ENCODE results near the gene ARHGAP20. TPM values are rescaled to one million over a fixed set of nuclear protein-coding genes. Genes with fewer than 3 reads are reported as not detected.

The ARHGAP20 gene
- total RNA-seq, 1 donor from 2014 or later = 1.0 TPM

GRCh38 chr11:110613197-110613918 lies 98.9 kb downstream of the ARHGAP20 start:
- ATAC-seq (no peak), DNase-seq (ENCODE audit: low spot score) (no peak)

GRCh38 chr11:110606415-110606814 lies 105.8 kb downstream of the ARHGAP20 start:
- DNase-seq (ENCODE audit: low spot score) = no peak
- ATAC-seq = no peak

- no peak for DNase-seq (ENCODE audit: low spot score)
- no peak for ATAC-seq
Observed at GRCh38 chr11:110601936-110602335, 110.3 kb downstream of the ARHGAP20 start.

- peak; percentile 61 for DNase-seq (ENCODE audit: low spot score)
- peak; percentile 96 for ATAC-seq
Observed at GRCh38 chr11:110600322-110600721, 111.9 kb downstream of the ARHGAP20 start.

- ATAC-seq (peak; percentile 45), DNase-seq (ENCODE audit: low spot score) (no peak)
Observed at GRCh38 chr11:110599207-110599606, 113.0 kb downstream of the ARHGAP20 start.

GRCh38 chr11:110598725-110599124 lies 113.5 kb downstream of the ARHGAP20 start:
- no peak for DNase-seq (ENCODE audit: low spot score)
- ATAC-seq = no peak

- DNase-seq (ENCODE audit: low spot score) (no peak), ATAC-seq (peak; percentile 33)
Observed at GRCh38 chr11:110587972-110588371, 124.3 kb downstream of the ARHGAP20 start.

GRCh38 chr11:110587129-110587528 lies 125.1 kb downstream of the ARHGAP20 start:
- DNase-seq (ENCODE audit: low spot score) = peak; percentile 62
- ATAC-seq = peak; percentile 92

- no peak for ATAC-seq
Observed at GRCh38 chr11:110584150-110584549, 128.1 kb downstream of the ARHGAP20 start.

GRCh38 chr11:110582728-110583432 lies 129.4 kb downstream of the ARHGAP20 start:
- DNase-seq (ENCODE audit: low spot score) (no peak), ATAC-seq (no peak)

More at GRCh38 chr11:110584150-110584549, 128.1 kb downstream of the ARHGAP20 start:
- no peak for DNase-seq (ENCODE audit: low spot score)

- no peak for DNase-seq (ENCODE audit: low spot score)
- ATAC-seq = no peak
Observed at GRCh38 chr11:110580571-110580970, 131.7 kb downstream of the ARHGAP20 start.

- DNase-seq (ENCODE audit: low spot score) = no peak
Observed at GRCh38 chr11:110573411-110573810, 138.8 kb downstream of the ARHGAP20 start.

GRCh38 chr11:110571081-110571720 lies 141.0 kb downstream of the ARHGAP20 start:
- ATAC-seq = no peak
- DNase-seq (ENCODE audit: low spot score) = no peak

More at GRCh38 chr11:110573411-110573810, 138.8 kb downstream of the ARHGAP20 start:
- no peak for ATAC-seq

- no peak for ATAC-seq
- no peak for DNase-seq (ENCODE audit: low spot score)
Observed at GRCh38 chr11:110566577-110566976, 145.7 kb downstream of the ARHGAP20 start.

GRCh38 chr11:110565357-110566336 lies 146.6 kb downstream of the ARHGAP20 start:
- peak; percentile 75 for ATAC-seq

GRCh38 chr11:110564676-110565356 lies 147.4 kb downstream of the ARHGAP20 start:
- ATAC-seq (no peak), DNase-seq (ENCODE audit: low spot score) (no peak)

More at GRCh38 chr11:110565357-110566336, 146.6 kb downstream of the ARHGAP20 start:
- no peak for DNase-seq (ENCODE audit: low spot score)

- ATAC-seq (no peak), DNase-seq (ENCODE audit: low spot score) (no peak)
Observed at GRCh38 chr11:110544779-110545178, 167.5 kb downstream of the ARHGAP20 start.

GRCh38 chr11:110538154-110538553 lies 174.1 kb downstream of the ARHGAP20 start:
- DNase-seq (ENCODE audit: low spot score) (no peak), ATAC-seq (no peak)

- no peak for ATAC-seq
- DNase-seq (ENCODE audit: low spot score) = no peak
Observed at GRCh38 chr11:110530900-110531741, 181.1 kb downstream of the ARHGAP20 start.
